Chondrocyte (in vitro differentiated cells): ENCODE data around the gene CHST7. TPM values are rescaled to one million over a fixed set of nuclear protein-coding genes. Genes with fewer than 3 reads are reported as not detected.

ENCODE experiments used
- DNase-seq: peaks from one replicate; pipeline ENCODE4 v3.0.0; 2021; ENCODE audit warnings: mixed read lengths, low spot score
- H3K27ac Mint-ChIP-seq: one replicate; pipeline ENCODE4 v1.8.0; 2021; ENCODE audit warnings: mild to moderate bottlenecking, moderate library complexity, mixed read lengths; ENCODE audit not compliant: unreplicated experiment
- H3K27me3 Mint-ChIP-seq: 2 replicates; pipeline ENCODE4 v1.8.0; 2021; ENCODE audit warnings: low read depth, mixed read lengths
- H3K36me3 Mint-ChIP-seq: 2 replicates; pipeline ENCODE4 v1.8.0; 2021; ENCODE audit warnings: low read depth, mixed read lengths
- H3K4me1 Mint-ChIP-seq: 2 replicates; pipeline ENCODE4 v1.8.0; 2021; ENCODE audit warnings: low read depth, mild to moderate bottlenecking, mixed read lengths
- H3K4me3 Mint-ChIP-seq: one replicate; pipeline ENCODE4 v1.8.0; 2021; ENCODE audit warnings: mild to moderate bottlenecking, moderate library complexity, mixed read lengths; ENCODE audit not compliant: unreplicated experiment
- H3K9me3 Mint-ChIP-seq: 2 replicates; pipeline ENCODE4 v1.8.0; 2021; ENCODE audit warnings: low read depth, mixed read lengths
- CTCF ChIP-seq: fragments of 200-600 bp; sonication (generic); IDR thresholded peaks from 2 replicates; pipeline ENCODE4 v1.5.0; 2021; ENCODE audit warnings: antibody characterized with exemption, mild to moderate bottlenecking, moderate library complexity
- total RNA-seq: library from RNA; stranded (reverse); gene quantifications from 3 replicates; pipeline ENCODE4 v1.2.1, GENCODE V29; 2021

Gene CHST7
- total RNA-seq, 1 donor from 2014 or later: 7.0 TPM

GRCh38 chrX:46587753-46588171, 14.2 kb downstream of the CHST7 start:
- no peak for DNase-seq
- no peaks in the 10 kb centered on the region for H3K36me3 Mint-ChIP-seq
- H3K9me3 Mint-ChIP-seq: peaks cover 6% of the 10 kb centered on the region
- peaks cover 67% of the 10 kb centered on the region for H3K4me1 Mint-ChIP-seq
- TF ChIP-seq CTCF: no peak
- H3K27me3 Mint-ChIP-seq: no peaks in the 10 kb centered on the region
- peak overlapping the region; percentile 38 for H3K4me3 Mint-ChIP-seq
- peak overlapping the region; percentile 81 for H3K27ac Mint-ChIP-seq

GRCh38 chrX:46588263-46588662, 14.7 kb downstream of the CHST7 start:
- TF ChIP-seq CTCF: no peak
- peak overlapping the region; percentile 38 for H3K4me3 Mint-ChIP-seq
- no peaks in the 10 kb centered on the region for H3K27me3 Mint-ChIP-seq
- DNase-seq: no peak
- H3K9me3 Mint-ChIP-seq: peaks cover 6% of the 10 kb centered on the region
- peak overlapping the region; percentile 81 for H3K27ac Mint-ChIP-seq
- no peaks in the 10 kb centered on the region for H3K36me3 Mint-ChIP-seq
- peaks cover 64% of the 10 kb centered on the region for H3K4me1 Mint-ChIP-seq

GRCh38 chrX:46589977-46590723, 16.6 kb downstream of the CHST7 start:
- H3K9me3 Mint-ChIP-seq: peaks cover 8% of the 10 kb centered on the region
- H3K4me1 Mint-ChIP-seq: peaks cover 53% of the 10 kb centered on the region
- no peak for DNase-seq
- no peaks in the 10 kb centered on the region for H3K36me3 Mint-ChIP-seq
- TF ChIP-seq CTCF: no peak
- H3K4me3 Mint-ChIP-seq: no peak overlapping the region
- no peak overlapping the region for H3K27ac Mint-ChIP-seq
- no peaks in the 10 kb centered on the region for H3K27me3 Mint-ChIP-seq

GRCh38 chrX:46595084-46595483, 21.5 kb downstream of the CHST7 start:
- DNase-seq: no peak
- H3K36me3 Mint-ChIP-seq: no peaks in the 10 kb centered on the region
- peaks cover 21% of the 10 kb centered on the region for H3K4me1 Mint-ChIP-seq
- TF ChIP-seq CTCF: no peak
- H3K9me3 Mint-ChIP-seq: peaks cover 8% of the 10 kb centered on the region
- no peak overlapping the region for H3K27ac Mint-ChIP-seq
- H3K4me3 Mint-ChIP-seq: no peak overlapping the region
- H3K27me3 Mint-ChIP-seq: no peaks in the 10 kb centered on the region

GRCh38 chrX:46597208-46597607, 23.6 kb downstream of the CHST7 start:
- no peak overlapping the region for H3K4me3 Mint-ChIP-seq
- no peak overlapping the region for H3K27ac Mint-ChIP-seq
- H3K9me3 Mint-ChIP-seq: peaks cover 8% of the 10 kb centered on the region
- peaks cover 26% of the 10 kb centered on the region for H3K4me1 Mint-ChIP-seq
- no peak for DNase-seq
- TF ChIP-seq CTCF: no peak
- H3K36me3 Mint-ChIP-seq: no peaks in the 10 kb centered on the region
- H3K27me3 Mint-ChIP-seq: no peaks in the 10 kb centered on the region
